HL-60/S4 treated with retinoic acid at 250 ng/mL for 4 days and 3 days (cell line): Measurements from ENCODE around the gene ELAVL2.

ENCODE experiments used
- in situ Hi-C: fragments of 300-500 bp; cut with MboI; formaldehyde crosslinking; loops from 2 replicates; pipeline ENCODE4 v1.7.0; 2022; ENCODE audit warnings: low sequenced_read_pairs

ELAVL2 gene

GRCh38 chr9:23774266-23774665 lies 51.8 kb downstream of the ELAVL2 start:
- in situ Hi-C loops, result no loop called here

DNA sequence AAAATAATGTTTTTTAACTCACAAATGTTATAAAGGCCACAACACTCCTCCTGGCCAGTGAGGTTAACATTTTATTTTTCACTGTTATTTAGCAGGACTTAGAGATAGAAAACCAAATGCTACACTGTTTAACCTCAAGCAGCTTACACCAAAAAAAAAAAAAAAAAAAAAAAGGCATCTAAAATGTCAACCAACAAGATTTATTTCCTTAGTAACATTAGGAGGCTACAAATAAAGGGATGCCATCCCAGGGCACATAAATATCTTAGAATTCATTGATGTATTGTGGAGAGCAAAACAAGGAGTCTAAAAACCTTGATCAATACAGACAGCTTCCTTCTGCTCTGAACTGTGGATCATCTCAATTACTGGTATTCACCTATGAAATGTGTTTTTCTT lies 53.7 kb downstream of the ELAVL2 start:
- in situ Hi-C loops, result no loop called here

DNA sequence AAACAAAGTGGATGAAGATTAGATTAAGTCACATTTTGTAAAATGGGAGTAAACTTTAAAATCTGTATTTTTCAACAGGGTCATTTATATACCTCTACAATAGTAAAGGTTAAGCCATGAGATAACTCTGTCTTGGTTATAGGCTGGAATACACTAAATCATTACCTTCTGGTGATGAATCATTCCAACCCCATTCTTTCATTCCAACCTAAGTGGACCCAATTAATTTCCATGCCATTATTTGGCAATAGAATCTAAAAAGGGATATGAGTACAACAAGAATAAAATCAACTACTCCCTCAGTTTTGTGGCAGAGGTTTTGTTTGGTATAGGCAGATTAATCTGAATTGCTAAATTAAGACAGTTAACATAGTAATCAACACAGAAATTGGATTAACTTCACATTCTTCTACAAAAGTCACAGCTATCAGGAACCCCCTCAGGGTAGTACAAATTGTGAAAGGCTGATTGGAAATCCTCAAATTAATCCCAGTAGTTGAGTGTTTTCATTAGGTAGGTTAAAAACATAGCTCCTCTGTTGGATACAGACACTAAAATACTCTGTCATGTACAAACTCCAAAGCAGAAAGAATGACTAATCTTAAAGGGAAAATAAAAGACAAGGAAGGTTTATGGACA lies 54.2 kb downstream of the ELAVL2 start:
- in situ Hi-C loops, result no loop called here

GRCh38 chr9:23769307-23769935 lies 56.6 kb downstream of the ELAVL2 start:
- in situ Hi-C loops, result no loop called here

DNA sequence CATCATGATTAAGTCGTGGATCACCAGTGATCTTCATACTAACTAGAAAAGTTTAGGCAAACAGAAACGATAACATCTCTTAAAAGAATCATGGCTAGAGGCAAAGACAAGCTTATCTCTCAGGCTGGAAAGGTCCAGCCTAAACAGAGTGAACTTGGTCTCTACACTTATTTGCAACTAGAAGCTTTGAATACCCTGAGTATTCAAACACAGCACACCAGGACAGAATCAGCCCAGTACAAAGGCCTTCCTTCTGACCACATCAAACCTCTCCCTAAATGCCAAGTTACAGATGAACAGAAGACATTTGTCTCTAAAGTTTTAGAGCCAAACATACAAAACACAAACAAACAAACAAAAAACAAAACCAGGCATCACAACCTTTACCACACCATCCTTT lies 57.2 kb downstream of the ELAVL2 start:
- in situ Hi-C loops, result no loop called here

DNA sequence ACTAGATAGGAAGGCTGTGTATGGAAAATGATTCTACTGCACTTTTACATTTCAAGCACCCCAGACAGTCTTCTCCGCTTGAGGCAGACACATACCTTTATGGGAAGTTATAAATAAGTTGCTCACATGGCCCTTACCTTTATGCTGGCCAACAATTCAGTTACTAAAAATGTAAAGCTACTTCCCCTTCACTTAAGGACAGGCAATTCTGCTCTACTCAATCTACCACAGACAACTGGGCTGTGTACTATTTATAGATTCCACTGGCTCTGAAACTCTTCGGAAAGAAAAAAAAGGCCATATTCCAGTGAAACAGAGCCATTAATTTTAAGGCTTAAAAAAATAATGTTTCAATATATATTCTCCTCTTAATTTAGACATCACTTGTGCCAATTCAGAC lies 59.4 kb downstream of the ELAVL2 start:
- in situ Hi-C loops, result no loop called here

- in situ Hi-C loops, result no loop called here
Measured at GRCh38 chr9:23765561-23765960, 60.5 kb downstream of the ELAVL2 start.

GRCh38 chr9:23764219-23764618 lies 61.8 kb downstream of the ELAVL2 start:
- in situ Hi-C loops, result no loop called here

DNA sequence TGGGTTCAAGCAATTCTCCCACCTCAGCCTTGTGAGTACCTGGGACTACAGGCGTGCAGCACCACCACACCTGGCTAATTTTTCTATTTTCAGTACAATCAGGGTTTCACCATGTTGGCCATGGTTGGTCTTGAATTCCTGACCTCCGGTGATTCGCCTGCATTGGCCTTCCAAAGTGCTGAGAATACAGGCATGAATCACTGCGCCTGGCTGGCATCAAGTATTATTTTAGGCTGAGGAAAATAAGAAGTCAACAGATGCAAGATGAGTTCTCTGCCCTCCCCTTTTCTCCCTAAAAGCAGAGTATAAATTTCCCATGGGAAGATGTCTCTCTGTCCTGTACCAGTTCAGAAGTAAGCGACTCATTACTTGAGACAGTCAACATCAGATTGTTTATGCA lies 71.5 kb downstream of the ELAVL2 start:
- in situ Hi-C loops, result no loop called here

- in situ Hi-C loops, result no loop called here
Measured at GRCh38 chr9:23752859-23753258, 73.2 kb downstream of the ELAVL2 start.

- in situ Hi-C loops, result no loop called here
Measured at GRCh38 chr9:23751633-23752032, 74.4 kb downstream of the ELAVL2 start.

DNA sequence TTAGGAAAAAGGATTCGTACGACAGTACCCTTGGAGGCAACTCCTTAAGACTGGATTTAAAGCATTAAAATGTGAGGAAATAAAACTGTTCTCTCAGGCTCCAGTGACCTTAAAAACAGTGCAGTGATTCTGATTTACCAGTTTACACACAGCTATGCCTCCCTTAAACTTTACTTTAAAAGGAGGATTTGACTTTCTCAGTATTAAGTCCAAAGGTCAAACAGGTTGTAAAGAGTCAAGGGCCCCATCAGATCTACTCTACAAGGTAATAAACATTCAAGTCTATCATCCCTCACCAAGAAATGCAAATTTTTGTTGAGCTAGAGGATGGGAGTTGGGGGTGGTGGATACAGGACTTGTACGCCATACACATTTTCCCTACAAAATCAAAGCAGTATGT lies 75.2 kb downstream of the ELAVL2 start:
- in situ Hi-C loops, result no loop called here

- in situ Hi-C loops, result no loop called here
Measured at GRCh38 chr9:23747088-23748075, 78.7 kb downstream of the ELAVL2 start.

GRCh38 chr9:23746317-23746716 lies 79.7 kb downstream of the ELAVL2 start:
- in situ Hi-C loops, result no loop called here

GRCh38 chr9:23743036-23743435 lies 83.0 kb downstream of the ELAVL2 start:
- in situ Hi-C loops, result no loop called here

DNA sequence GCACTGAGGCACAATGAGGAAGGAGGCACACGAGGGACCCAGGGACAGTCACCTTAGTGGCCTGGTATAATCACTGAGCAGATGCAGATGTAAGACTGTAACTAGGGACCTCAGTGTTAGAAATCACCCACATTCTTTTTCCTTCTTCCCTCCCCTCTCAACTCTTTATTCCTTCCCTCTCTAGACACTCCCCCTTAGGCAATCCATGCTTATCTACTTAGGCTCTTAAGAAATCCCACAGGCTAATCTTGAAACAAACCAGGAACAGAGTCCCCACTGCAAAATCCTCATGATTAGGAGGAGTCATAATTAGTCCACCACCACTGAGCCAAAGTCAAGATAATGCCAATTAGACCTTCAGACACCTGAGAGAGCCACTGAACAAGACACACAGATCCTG lies 84.7 kb downstream of the ELAVL2 start:
- in situ Hi-C loops, result no loop called here

- in situ Hi-C loops, result no loop called here
Measured at GRCh38 chr9:23740531-23740930, 85.5 kb downstream of the ELAVL2 start.

GRCh38 chr9:23739753-23740152 lies 86.3 kb downstream of the ELAVL2 start:
- in situ Hi-C loops, result no loop called here

DNA sequence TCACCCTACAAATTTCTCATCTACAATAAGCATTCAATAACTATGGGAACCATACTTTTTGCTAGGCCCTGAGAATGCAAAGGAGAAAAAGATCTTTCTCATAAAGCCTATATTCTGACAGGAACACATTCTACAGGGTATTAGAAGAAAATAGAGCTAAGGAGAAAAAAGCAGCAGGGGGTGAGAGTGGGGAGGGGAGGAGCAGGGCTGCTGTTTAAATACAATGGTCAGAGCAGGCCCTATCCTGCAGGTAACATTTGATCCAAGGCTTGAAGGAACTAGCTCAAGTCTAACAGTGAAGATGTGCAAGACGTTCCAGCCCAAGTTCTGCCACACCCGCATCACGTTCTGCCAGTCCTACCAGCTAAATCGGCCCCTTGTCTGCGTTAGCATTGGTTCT lies 89.7 kb downstream of the ELAVL2 start:
- in situ Hi-C loops, result no loop called here

GRCh38 chr9:23733495-23734078 lies 92.5 kb downstream of the ELAVL2 start:
- in situ Hi-C loops, result no loop called here

GRCh38 chr9:23731353-23731752 lies 94.7 kb downstream of the ELAVL2 start:
- in situ Hi-C loops, result no loop called here
